ENCODE results near the gene S100A10.

DNA sequence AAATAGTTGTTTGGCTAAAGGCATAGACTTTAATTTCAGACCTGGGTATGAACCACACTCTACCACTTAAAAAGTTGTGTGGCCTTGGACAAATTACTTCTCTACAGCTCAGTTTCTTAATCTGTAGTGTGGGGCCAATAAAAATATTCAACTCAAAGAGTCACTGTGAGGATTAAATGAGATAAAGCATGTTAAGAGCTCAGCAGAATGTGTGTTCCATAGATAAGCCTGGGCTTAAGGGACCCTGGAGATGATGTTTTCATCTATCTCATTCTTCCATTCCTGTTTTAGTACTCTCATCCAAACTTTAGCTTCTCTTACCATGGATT lies 17.7 kb downstream of the S100A10 start:
- TF ChIP-seq POLR2A (IDR thresholded peaks at IDR 0.05; ENCODE audit: low read depth) (no peak), POLR2AphosphoS5 (IDR thresholded peaks at IDR 0.05) (no peak)
- TF ChIP-seq, protein P1, sequence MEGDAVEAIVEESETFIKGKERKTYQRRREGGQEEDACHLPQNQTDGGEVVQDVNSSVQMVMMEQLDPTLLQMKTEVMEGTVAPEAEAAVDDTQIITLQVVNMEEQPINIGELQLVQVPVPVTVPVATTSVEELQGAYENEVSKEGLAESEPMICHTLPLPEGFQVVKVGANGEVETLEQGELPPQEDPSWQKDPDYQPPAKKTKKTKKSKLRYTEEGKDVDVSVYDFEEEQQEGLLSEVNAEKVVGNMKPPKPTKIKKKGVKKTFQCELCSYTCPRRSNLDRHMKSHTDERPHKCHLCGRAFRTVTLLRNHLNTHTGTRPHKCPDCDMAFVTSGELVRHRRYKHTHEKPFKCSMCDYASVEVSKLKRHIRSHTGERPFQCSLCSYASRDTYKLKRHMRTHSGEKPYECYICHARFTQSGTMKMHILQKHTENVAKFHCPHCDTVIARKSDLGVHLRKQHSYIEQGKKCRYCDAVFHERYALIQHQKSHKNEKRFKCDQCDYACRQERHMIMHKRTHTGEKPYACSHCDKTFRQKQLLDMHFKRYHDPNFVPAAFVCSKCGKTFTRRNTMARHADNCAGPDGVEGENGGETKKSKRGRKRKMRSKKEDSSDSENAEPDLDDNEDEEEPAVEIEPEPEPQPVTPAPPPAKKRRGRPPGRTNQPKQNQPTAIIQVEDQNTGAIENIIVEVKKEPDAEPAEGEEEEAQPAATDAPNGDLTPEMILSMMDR (IDR thresholded peaks at IDR 0.05), result no peak
